Renal cortex interstitium (tissue), 11 donors: ENCODE measurements around the gene DHCR7. TPM values are rescaled to one million over a fixed set of nuclear protein-coding genes. Genes with fewer than 3 reads are reported as not detected.

Experiments
- DNase-seq, 11 donors: peaks; one replicate each; pipeline ENCODE4 v3.0.0-alpha.2; 2013; ENCODE audit warnings: low read depth in 9 of 11, low spot score in 4 of 11; ENCODE audit errors: extremely low read depth in 1 of 11
- polyA plus RNA-seq, 3 donors: library from polyadenylated mRNA; unstranded; fragments of 120-200 nt; gene quantifications; one replicate each; pipeline ENCODE4 v1.2.1, GENCODE V29; 2013; ENCODE audit not compliant: insufficient read length in 3 of 3

Gene DHCR7
- polyA plus RNA-seq, 3 donors: 37.7 to 47.8 (median 39.3) TPM

GRCh38 chr11:71447791-71448256, 369 bp downstream of the DHCR7 start:
- DNase-seq: peak in 3 of 11 donors; percentile 21 to 27 (median 22)

GRCh38 chr11:71446942-71447688, 1.1 kb downstream of the DHCR7 start:
- no peak for DNase-seq

- no peak for DNase-seq
These were observed 2.0 kb downstream of the DHCR7 start for GRCh38 chr11:71446150-71446549.

- no peak for DNase-seq
These were observed 3.4 kb downstream of the DHCR7 start for GRCh38 chr11:71444811-71445210.

GRCh38 chr11:71443736-71444445, 4.3 kb downstream of the DHCR7 start:
- no peak for DNase-seq

GRCh38 chr11:71442880-71443279, 5.3 kb downstream of the DHCR7 start:
- no peak for DNase-seq

- DNase-seq: no peak
These were observed 6.1 kb downstream of the DHCR7 start for GRCh38 chr11:71442123-71442522.

GRCh38 chr11:71441251-71441650, 6.9 kb downstream of the DHCR7 start:
- no peak for DNase-seq

GRCh38 chr11:71440021-71440755, 8.0 kb downstream of the DHCR7 start:
- DNase-seq: no peak

- no peak for DNase-seq
These were observed 9.5 kb downstream of the DHCR7 start for GRCh38 chr11:71438650-71439049.

- DNase-seq: no peak
These were observed 10.3 kb downstream of the DHCR7 start for GRCh38 chr11:71437879-71438278.

GRCh38 chr11:71437399-71437798, 10.8 kb downstream of the DHCR7 start:
- no peak for DNase-seq

- no peak for DNase-seq
These were observed 11.3 kb downstream of the DHCR7 start for GRCh38 chr11:71436861-71437260.

- no peak for DNase-seq
These were observed 12.8 kb downstream of the DHCR7 start for GRCh38 chr11:71435278-71435951.

- DNase-seq: no peak
These were observed 13.5 kb downstream of the DHCR7 start for GRCh38 chr11:71434576-71435130.

GRCh38 chr11:71433648-71434450, 14.3 kb downstream of the DHCR7 start:
- no peak for DNase-seq

- no peak for DNase-seq
These were observed 15.2 kb downstream of the DHCR7 start for GRCh38 chr11:71432761-71433647.
